Measurements from ENCODE around the gene RNGTT.

DNA sequence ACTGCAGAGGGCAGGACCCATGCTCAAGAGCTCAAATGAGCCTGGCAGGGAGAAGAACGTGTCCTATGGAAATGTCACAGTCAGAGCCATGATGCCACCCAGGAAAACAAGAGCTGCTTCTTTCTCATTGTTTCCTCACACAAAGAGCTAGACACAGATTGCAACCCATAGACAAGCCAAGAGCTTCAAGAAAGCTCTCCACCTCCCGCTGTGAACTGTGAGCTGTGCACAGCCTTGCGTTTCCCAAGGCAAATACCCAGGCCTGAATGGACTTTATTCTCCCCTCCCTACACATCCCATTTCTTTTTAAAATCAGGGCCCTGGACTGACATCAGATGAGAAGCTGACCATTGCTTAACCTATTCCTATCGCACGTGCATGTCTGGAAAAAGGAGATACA lies 388.8 kb downstream of the RNGTT start:
- TF ChIP-seq EZH2 (IDR thresholded peaks at IDR 0.05) (no peak), POLR2AphosphoS5 (IDR thresholded peaks at IDR 0.05; ENCODE audit: borderline replicate concordance, low read depth, low read length) (no peak), FOXP2 (optimal IDR thresholded peaks at IDR 0.05; ENCODE audit: control extremely low read depth, extremely low read length, insufficient read depth) (no peak)
